HEK293 (cell line): ENCODE data around the gene PCDHA2.

ENCODE experiments used
- CTCF ChIP-seq: fragments of 450-650 bp; formaldehyde crosslinking; IDR thresholded peaks from 2 replicates; pipeline ENCODE4 v1.5.1; 2016; ENCODE audit warnings: missing biosample characterization, missing genetic modification characterization
- KLF1 ChIP-seq: fragments of 450-650 bp; formaldehyde crosslinking; IDR thresholded peaks from 2 replicates; pipeline ENCODE4 v1.5.1; 2016; ENCODE audit warnings: missing biosample characterization, missing genetic modification characterization
- PRDM1 ChIP-seq: fragments of 450-650 bp; formaldehyde crosslinking; IDR thresholded peaks from 2 replicates; pipeline ENCODE4; 2016; ENCODE audit warnings: missing biosample characterization, missing genetic modification characterization
- ZNF202 ChIP-seq: fragments of 450-650 bp; formaldehyde crosslinking; IDR thresholded peaks from 2 replicates; pipeline ENCODE4 v1.5.1; 2016; ENCODE audit warnings: missing biosample characterization, missing genetic modification characterization, borderline replicate concordance
- ZNF274 ChIP-seq, 2 experiments: fragments of 200-500 bp in 1 of 2; fragments of 450-650 bp in 1 of 2; sonication (Bioruptor generic) in 1 of 2; formaldehyde crosslinking in 1 of 2; IDR thresholded peaks; 2 replicates each; pipeline versions ENCODE4 v1.5.1 to v1.6.1; 2014 to 2016; ENCODE audit warnings: borderline replicate concordance in 1 of 2, inconsistent platforms in 1 of 2, low read length in 1 of 2, missing biosample characterization in 1 of 2, missing genetic modification characterization in 1 of 2
- ZNF37A ChIP-seq: fragments of 450-650 bp; IDR thresholded peaks from 2 replicates; pipeline ENCODE4 v1.5.1; 2018; ENCODE audit warnings: missing biosample characterization, missing genetic modification characterization
- TF ChIP-seq, protein P1 (sequence below): fragments of 450-650 bp; formaldehyde crosslinking; IDR thresholded peaks from 2 replicates; pipeline ENCODE4 v1.5.1; 2017; ENCODE audit warnings: missing biosample characterization, mild to moderate bottlenecking, missing genetic modification characterization, moderate library complexity
- TF ChIP-seq, protein P2 (sequence below): fragments of 450-650 bp; formaldehyde crosslinking; IDR thresholded peaks from 2 replicates; pipeline ENCODE4 v1.5.1; 2016; ENCODE audit warnings: missing biosample characterization, missing genetic modification characterization

- TF ChIP-seq CTCF: no peak
- TF ChIP-seq ZNF274 (IDR thresholded peaks at IDR 0.05; ENCODE audit: low read length): no peak
- TF ChIP-seq ZNF274 (tag by site-specific recombination; IDR thresholded peaks at IDR 0.05; ENCODE audit: borderline replicate concordance): no peak
- TF ChIP-seq, protein P1, sequence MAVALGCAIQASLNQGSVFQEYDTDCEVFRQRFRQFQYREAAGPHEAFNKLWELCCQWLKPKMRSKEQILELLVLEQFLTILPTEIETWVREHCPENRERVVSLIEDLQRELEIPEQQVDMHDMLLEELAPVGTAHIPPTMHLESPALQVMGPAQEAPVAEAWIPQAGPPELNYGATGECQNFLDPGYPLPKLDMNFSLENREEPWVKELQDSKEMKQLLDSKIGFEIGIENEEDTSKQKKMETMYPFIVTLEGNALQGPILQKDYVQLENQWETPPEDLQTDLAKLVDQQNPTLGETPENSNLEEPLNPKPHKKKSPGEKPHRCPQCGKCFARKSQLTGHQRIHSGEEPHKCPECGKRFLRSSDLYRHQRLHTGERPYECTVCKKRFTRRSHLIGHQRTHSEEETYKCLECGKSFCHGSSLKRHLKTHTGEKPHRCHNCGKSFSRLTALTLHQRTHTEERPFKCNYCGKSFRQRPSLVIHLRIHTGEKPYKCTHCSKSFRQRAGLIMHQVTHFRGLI (tag by site-specific recombination): no peak
- TF ChIP-seq KLF1 (tag by site-specific recombination): no peak
- TF ChIP-seq, protein P2, sequence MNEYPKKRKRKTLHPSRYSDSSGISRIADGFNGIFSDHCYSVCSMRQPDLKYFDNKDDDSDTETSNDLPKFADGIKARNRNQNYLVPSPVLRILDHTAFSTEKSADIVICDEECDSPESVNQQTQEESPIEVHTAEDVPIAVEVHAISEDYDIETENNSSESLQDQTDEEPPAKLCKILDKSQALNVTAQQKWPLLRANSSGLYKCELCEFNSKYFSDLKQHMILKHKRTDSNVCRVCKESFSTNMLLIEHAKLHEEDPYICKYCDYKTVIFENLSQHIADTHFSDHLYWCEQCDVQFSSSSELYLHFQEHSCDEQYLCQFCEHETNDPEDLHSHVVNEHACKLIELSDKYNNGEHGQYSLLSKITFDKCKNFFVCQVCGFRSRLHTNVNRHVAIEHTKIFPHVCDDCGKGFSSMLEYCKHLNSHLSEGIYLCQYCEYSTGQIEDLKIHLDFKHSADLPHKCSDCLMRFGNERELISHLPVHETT (tag by site-specific recombination): no peak
- no peak for TF ChIP-seq PRDM1
- no peak for TF ChIP-seq ZNF202
- TF ChIP-seq ZNF37A (tag by site-specific recombination): no peak
These were observed 3.6 kb upstream of the PCDHA2 start for GRCh38 chr5:140791089-140791488.
